GM19397 (cell line): Measurements from ENCODE around the gene ADORA3.

ENCODE experiments used
- ATAC-seq: cut with Tn5 transposase; IDR thresholded peaks from one replicate; pipeline ENCODE4 v1.9.1; 2021; ENCODE audit warnings: mild to moderate bottlenecking, moderate library complexity; ENCODE audit not compliant: unreplicated experiment

ADORA3 gene

DNA sequence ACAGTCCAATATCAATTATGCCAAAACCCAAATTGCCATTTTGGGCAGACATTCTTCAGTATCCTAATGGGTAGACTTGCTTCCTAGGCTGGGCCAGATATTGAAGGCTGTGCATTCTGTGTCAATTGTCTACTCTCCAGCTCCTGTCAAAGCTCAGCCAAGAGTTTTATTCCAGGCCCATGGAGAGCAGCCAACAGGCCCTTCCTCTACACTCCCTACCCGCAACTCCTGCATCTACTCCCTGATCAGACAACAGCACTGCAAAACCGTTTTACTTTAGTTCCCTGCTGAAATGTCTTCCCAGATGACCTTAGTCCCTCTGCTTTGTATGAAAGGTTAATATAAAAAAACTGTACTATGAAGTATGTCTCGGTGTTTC, 6.6 kb upstream of the ADORA3 start:
- ATAC-seq, result no peak

DNA sequence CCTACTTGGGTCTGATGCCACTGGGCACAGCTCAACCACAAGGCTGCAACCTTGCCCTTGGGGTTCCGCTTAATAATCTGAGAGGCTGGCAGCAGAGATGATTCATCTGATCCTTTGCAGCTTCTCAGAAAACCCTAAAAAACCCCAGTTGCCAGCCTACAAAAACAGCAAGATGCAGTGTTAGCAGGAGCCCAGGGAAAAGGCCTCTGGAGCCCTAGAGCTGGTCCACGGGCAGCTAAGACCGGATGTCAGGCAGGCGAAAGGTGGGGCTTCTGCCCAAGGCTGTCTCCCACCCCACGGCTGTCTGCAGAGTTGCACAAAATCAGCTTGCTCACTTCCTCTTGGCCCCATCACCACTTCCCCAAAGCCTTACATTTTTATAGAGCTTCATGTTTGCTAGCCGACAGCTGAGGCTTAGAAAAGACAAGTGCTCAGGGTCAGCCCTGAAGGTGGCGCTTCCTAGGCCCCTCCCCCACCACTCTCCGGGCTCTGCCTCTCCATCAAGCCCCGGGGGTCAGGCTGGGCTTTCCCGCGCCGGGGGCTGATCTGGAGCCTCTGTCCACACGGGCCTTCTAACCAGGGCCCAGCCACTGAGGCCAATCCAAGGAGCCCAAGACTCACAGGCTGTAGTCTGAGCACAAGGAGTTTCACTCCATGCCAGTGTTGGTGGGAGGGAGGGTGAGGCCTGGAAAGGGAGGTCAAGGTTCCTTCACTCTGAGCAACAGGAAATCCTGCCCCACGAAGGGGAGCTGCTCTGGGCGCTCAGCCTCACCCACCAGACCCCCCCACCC, 4.2 kb upstream of the ADORA3 start:
- ATAC-seq, result peak; percentile 58

DNA sequence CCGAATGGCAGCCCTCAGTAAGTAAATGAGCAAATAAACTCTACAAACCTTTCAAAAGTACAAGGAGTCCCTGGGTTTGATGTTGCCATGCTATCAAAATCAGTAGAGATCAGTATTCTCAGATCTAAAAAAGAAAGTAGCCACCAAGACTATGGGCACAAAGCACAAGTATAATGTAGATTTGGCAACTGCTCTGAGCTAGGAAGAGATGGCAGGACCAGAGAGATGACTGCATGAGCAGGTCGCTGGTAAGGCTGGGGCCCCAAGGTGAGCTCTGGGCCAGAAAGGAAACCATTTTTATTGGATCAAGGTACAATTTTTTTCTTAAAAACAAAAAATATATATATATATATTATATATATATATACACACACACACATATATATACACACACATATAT, 3.1 kb upstream of the ADORA3 start:
- ATAC-seq, result no peak

DNA sequence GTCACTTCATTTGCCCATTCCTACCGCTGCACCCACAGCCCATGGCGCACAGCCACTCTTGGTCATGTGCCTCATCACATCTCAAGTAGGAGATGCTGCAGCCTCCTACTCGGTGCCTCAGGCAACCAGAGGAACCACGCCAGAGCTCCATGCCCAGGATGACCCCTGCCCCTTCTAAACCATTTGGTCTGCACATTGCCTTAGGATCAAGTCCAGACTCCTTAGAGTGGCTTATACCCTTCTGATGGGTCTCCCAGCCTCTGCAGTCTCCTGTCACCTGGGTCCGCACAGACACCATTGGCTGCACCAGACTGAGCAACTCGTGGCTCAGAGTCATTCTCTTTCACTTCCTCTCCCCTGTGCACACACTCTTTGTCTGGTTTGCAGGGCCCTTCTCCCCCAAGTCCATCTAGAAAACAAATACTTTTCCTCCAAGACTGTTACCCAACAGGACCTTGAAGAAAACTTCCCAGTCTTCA, 2.2 kb upstream of the ADORA3 start:
- ATAC-seq, result peak; percentile 60

DNA sequence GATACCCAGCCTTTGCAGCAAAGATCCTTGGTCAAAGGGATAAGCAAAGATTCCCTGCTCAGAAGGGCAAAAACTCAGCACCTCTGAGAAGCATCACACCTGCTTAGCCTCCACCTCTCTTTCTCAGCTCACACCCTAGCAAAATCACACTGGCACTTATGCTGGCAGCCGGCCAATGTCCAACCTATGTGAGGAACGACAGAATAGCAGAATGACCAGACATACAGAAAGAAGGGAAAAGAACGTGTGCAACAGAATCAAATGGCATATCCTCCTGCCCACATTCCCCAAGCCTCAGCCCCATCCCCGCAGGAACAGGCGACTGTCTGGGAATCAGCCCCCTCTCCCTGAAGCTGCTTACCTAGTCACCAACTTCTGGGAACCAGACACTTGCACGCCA, 664 bp upstream of the ADORA3 start:
- no peak for ATAC-seq

DNA sequence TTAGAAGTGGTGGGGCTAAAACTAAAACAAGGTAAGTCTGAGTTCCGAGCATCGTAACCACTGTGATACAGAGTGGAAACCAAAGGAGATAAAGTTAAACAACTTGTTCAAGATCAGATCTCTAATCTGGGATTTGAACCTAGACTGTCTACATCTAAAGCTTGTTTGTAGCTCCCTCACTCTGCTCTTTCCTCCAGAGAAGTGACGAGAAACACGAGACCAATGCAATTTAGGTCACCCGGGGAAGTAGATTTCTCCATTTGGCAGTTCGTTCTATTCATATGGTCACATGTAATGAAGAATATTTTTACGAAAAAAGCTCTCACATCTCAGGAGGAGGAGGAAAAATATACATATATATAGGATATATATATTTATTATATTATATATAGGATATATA, 1.8 kb downstream of the ADORA3 start:
- no peak for ATAC-seq

DNA sequence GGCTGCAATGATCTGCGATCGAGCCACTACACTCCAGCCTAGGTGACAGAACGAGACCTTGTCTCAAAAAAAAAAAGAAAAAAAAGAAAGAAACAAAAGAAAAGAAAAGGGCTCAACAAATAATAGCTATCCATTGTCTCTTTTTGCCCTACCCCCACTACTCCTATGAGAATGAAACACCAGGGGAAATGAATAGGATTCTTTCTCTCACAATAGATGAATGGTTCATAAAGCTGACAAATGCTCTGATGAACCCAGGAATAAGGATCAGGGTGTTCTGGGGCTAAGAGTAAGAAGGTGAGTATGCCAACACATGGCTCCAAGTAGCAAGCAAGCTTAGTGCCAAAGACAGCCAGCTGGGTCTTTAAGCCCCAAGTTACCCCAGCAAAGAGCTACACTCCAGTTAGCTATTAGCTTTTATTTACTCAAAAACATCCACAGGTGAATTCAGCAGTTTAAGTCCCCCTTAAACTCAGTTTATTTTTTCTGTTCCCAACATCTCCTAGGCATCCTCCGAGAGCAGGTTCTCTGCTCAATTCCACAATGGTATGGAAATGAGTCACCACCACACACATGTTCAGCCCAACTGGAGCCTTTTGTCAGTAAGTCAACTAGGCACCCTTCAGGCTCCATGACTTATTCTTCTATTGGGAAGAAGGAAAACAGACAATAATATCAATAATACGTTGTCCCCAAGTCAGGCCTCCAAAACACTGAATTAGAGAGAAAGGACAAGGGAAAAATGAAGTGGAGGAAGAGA, 4.2 kb downstream of the ADORA3 start:
- no peak for ATAC-seq

DNA sequence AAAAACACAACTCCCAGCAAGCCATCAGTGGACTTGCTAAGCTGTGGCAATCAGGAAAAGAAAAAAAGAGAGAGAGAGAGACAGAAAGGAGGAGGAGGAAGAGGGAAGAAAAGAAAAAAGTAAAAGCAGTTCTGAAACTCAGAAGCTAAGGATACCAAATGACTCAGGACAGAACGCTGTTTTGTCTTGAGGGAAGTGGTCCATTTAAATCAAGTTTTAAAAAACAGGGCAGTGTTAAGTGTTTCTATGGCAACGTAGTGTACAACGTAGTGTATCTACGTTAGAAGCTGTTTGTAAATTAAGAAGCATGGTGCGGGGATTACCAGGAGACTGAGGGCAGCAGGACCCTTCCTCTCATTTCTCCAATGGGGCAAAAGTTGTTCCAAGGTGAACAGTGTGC, 5.8 kb downstream of the ADORA3 start:
- ATAC-seq, result no peak

DNA sequence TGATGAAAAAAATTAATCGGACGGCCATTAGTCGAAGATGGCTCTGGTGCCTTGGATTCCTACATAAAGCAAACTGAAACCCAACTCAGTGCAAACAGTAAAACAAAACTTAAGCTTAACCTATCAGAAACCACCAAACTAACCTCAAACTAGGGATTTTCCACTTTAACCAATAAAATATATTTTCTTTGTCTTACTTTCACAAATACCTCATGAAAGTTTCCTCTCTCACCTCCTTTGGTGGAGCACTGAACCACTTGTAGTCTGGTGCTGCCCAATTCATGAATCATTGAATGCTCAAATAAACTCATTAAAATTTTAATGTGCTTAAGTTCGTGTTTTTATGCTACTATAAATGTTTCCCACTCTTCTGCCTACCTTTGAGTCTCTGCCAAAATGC, 7.0 kb downstream of the ADORA3 start:
- no peak for ATAC-seq

DNA sequence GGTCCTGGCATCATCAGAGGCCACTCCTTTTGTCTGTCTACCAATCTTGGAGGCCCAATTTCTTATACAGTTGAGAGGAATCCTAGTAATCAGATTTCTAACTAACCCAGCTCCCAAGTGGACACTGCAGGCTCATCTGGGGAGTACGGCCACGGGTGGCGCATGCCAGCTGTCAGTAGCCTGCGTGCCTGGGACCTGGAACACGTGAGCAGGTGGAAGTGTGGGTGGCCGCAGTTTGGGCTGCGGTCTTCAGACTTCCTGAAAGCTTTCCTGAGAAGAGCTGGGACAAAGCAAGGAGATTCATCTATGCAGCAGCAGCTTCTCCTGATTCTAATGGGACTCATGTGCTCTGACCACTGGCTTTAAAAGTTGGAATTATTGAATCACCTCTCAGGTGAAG, 12.4 kb downstream of the ADORA3 start:
- ATAC-seq, result no peak

DNA sequence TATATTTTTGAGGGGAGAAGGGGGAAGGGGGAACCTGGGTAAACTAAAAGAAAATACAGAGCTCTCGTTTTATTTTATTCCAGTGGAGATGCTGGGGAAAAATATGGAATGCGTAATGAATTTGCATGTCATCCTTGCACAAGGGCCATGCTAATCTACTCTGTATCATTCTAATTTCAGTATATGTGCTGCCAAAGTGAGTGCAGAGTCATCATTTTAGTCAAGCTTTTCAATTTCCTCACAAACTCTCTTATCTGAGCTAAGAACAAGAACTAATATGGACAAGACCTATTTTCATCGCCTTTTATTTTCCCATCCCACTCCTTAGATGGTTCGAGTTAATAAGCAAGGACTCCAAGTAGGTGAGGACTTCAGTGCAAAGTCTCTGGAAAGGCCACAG, 13.2 kb downstream of the ADORA3 start:
- no peak for ATAC-seq

DNA sequence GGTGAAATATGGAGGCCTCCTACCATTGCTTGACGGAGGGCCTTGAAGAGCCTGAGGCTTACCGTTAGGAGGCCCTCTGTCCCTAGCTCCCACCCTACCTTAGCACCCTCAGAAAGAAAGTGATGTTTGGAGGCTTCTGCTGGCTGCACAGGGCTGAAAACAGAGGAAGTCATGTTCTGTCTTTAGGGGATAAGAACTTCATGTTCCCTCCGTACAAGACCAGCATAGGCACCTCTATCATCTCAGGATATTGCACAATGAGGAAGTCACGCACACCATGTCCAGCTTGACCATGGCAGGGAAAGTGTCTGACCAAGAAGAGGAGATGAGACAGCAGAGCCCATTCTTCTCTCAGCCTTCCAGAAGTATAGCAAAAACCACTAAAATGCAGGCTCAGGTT, 13.8 kb downstream of the ADORA3 start:
- no peak for ATAC-seq

DNA sequence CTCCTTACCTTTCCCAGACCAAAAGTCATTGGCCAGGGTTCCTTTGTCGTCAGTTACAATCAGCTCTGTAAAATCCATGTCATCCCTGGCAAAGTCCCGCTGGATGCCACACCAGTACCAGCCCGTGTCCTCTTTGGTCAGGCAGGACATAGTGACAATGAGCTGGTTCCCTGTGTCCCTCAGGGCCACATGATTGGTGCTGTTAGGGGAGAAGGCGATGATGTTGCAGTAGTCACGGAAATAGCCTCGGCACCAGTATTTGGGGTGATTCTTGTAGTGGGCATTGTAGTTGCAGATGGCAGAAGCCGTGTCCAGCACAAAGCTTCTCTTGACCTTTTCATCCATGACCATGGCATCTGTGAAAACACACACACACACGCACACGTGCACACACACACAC, 14.8 kb downstream of the ADORA3 start:
- ATAC-seq, result no peak

DNA sequence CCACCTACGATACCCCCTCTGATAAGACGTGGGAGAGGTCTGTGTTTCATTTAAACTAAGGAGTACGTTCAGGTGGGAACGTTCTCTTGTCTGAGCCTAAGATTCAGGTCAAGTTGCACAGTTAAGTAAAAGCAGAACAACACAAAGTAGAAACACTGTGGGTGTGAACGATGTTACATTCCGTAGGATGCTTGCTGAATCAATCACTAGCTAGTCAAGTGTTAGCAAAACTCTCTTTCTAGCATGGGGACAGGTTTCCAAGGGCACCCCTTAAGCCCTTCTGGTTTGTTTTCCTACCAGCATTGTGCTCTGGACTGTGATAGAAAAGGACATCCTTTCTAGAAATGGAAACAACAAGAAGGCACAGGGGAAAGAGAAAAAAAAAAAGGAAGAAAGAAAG, 16.3 kb downstream of the ADORA3 start:
- no peak for ATAC-seq

DNA sequence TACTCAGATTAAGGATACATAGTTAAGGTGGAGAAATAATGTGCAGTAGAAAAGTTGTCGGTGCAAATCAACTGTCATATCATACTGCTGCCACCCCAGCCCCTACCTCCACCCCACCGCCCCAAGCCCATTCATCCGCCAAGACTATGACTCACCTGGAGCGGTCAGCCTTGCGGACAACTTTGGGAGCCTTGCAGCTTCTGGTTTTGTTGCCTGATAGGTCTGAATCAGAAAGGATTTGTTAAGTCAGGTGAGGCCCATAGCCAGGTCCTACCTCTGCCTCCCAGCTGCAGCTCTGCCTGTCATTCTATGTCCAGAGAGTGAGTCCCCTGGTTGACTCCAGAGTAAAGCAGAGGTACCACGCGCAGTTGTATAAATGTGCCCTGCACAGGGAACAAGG, 17.0 kb downstream of the ADORA3 start:
- no peak for ATAC-seq

DNA sequence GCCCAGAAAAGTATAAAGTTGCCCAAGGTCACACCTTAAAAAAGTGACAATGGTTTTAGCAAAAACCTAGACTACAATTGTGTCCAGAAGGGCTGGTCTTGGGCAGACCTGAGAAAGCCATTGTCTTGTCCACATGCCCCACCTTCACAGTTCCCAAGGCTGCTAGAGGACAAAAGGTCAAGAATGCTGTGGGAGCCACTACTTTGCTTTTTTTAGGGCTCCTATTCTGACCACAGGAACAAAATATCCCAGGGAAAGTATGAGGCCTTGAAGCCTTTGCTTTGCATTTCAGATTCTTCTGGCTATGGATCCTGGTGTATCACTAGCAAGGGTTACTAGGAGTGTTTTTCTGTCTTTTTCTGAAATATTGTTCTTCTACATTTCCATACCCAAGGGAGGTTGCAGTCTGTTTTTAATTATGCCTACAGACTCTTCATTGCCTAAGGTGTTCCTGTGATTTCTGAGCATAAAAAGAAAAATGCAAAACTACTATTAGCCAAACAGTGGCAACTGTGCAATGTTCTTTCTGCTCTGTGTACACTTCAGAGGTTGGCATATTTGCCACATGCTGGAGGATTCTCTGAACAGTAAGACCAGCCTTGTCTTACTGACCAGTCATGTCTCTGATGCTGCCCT, 18.9 kb downstream of the ADORA3 start:
- no peak for ATAC-seq

DNA sequence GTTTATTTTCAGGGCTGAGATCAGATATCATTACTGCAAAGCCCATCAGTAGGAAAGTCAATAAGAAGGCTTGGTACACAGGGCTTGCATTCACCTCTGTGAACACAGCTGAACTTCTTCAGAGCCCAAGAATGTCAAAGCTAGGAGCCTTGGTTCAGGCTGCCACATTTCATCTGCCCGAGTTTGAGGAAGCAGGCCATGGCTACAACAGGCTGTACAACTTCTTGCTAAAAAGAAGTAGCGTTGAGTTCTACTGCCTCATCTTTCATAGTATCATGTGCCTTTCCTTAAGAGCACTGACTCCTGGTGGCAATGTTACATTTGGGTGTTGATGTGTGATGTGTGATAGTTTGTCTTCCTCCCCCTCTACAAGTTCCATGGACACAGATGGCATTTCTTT, 19.6 kb downstream of the ADORA3 start:
- no peak for ATAC-seq

DNA sequence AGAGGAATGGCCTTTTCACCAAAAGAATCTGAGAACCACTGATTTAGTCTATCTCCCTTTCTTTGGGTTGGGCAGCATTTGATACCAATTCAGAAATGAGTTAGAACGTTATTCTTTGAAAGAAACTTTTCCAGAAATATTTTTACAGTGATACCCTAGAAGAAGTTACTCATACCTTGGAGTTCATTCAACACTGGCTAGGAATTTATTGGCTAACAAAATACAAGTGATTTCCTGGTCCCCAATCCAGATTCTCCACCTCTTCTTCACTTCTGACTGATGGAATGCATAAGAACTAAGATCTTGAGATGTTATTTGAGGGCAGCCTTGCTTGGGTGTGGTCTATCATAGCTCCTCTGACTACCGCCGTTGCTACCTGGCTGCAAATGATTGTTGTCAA, 20.3 kb downstream of the ADORA3 start:
- no peak for ATAC-seq

DNA sequence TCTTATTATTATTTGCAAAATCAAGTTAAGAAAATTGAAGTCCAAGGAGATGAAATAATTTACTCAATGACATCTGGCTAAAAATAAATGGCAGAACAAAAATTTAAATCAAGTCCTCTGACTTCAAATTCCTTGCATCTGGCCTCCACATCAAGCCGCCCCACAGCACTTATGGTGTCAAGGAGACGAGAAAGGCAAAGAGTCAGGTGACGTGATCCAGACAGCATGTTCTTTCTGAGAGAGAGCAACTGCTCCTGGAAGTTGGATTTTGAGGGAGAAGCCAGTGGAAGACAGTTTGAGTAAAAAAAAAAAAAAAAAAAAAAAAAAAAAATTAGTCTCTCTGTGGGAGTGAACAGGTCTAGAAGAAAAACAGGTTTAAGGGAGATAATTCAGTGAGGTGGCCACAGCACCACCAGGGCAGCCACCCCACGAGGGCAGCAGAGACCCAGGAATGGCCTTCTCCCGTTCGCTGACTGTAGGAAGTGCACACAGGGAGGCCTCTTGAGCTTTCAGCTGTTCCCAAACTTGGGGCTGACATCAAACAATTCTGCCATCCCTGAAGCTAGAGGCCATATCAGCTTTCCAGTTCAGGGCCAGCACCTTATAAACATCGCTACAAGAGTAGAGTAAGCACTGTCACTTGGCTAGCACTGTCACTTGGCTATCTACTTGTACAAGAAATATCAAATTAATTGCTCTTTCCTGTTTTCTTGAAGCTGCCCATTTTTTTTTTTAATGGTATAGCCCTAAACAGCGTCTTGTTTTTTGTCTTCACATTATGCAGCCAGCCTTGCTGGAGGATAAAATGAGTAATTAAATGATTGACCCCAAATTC, 21.8 kb downstream of the ADORA3 start:
- no peak for ATAC-seq

DNA sequence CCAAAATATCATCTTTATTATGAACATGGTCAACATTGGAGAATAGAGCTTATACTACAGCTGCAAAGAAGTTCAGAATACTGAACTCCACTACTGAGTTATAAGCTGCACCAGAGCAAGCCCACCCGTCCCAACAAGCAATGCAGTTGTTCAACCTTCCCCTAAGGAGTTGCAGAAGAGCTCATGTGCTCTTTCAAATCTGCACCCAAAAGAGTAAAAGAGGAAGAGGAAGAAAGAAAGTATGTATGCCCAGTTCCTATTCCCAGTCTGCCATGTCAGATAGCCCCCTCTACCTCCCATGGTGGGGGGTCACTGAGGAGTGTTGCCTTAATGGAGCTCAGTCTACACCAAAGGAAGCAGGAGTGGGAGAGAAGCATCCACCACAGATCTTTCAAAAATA, 22.8 kb downstream of the ADORA3 start:
- ATAC-seq, result no peak

DNA sequence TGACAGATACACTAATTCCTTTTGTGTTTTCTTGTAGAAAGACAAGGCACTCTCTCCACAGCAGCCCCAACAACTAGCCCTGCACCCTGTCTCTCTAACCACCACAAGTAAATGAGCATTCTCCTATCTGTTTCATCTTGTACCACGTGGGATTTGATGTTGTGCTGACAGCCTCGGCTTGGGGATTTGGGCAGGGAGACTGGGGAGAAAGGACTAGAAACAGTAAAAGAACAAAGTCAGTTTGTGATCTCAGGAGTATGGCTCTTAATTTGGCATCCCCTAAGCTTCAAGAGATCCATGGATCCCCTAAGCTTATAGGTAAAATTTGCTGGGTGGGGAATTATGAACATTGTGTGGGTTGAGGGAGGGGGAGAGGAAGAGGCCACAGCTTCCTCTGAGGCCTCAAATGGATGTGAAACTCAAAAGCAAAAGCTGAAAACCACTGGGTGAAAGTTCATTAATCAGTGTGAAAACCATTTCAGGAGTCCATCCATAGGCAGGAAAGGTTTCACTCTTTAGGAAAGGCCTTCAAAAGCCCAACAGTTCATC, 26.6 kb downstream of the ADORA3 start:
- ATAC-seq, result peak; percentile 56
